ENCODE results near the gene C2orf76.
A peak's percentile ranks its signal among the peaks of the same experiment; 100 is the strongest.

DNA sequence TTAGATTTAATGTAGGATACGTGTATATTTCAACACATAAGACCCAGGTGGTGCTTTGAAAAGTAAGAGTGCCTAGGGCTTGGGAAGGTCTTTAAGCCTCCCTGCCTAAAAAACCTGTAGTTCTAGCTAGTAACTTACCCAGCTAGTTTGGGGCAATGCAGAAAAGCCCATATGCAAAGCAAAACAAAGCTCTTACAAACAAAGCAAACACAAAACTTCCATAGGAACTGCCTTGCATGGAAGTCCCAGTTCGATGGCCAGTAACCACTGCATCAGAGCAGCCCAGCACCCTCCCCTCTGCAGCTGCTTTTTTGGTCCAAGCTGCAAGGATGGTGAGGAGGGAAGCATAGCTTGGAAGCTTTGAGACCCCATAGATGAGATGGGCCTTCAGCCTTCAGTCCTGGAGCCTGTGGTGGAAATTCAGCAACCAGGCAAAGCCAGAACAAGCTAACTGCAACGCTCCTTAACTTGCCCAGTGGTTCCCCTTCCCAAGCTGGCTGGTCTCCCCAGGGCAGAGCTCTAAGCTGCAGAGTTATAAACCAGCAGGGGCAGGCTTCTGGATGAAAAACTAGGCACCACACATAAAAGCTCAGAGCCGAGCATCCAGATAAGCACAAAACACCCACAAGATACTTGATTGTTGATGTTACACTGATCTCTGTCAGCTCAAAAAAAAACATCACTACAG is 16.2 kb downstream of the C2orf76 start:
- TF ChIP-seq, protein P1, sequence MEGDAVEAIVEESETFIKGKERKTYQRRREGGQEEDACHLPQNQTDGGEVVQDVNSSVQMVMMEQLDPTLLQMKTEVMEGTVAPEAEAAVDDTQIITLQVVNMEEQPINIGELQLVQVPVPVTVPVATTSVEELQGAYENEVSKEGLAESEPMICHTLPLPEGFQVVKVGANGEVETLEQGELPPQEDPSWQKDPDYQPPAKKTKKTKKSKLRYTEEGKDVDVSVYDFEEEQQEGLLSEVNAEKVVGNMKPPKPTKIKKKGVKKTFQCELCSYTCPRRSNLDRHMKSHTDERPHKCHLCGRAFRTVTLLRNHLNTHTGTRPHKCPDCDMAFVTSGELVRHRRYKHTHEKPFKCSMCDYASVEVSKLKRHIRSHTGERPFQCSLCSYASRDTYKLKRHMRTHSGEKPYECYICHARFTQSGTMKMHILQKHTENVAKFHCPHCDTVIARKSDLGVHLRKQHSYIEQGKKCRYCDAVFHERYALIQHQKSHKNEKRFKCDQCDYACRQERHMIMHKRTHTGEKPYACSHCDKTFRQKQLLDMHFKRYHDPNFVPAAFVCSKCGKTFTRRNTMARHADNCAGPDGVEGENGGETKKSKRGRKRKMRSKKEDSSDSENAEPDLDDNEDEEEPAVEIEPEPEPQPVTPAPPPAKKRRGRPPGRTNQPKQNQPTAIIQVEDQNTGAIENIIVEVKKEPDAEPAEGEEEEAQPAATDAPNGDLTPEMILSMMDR (IDR thresholded peaks at IDR 0.05; ENCODE audit: poor library complexity): peak; percentile 18
- no peak for TF ChIP-seq EZH2phosphoT487 (IDR thresholded peaks at IDR 0.05; ENCODE audit: low read depth, severe bottlenecking, unreplicated experiment)

Measured in hepatocyte (in vitro differentiated cells).